HEK293 (cell line): ENCODE results near the gene FTO.

ENCODE experiments used
- CTCF ChIP-seq: fragments of 450-650 bp; formaldehyde crosslinking; IDR thresholded peaks from 2 replicates; pipeline ENCODE4 v1.5.1; 2016; ENCODE audit warnings: missing biosample characterization, missing genetic modification characterization
- ZNF10 ChIP-seq: fragments of 450-650 bp; formaldehyde crosslinking; IDR thresholded peaks from 2 replicates; pipeline ENCODE4 v1.5.1; 2017; ENCODE audit warnings: missing biosample characterization, missing genetic modification characterization
- ZNF23 ChIP-seq: fragments of 450-650 bp; formaldehyde crosslinking; IDR thresholded peaks from 2 replicates; pipeline ENCODE4 v1.5.1; 2016; ENCODE audit warnings: missing biosample characterization, missing genetic modification characterization, borderline replicate concordance
- ZNF510 ChIP-seq: fragments of 450-650 bp; formaldehyde crosslinking; IDR thresholded peaks from 2 replicates; pipeline ENCODE4 v1.5.1; 2018; ENCODE audit warnings: mild to moderate bottlenecking, missing genetic modification characterization, missing biosample characterization; ENCODE audit not compliant: insufficient replicate concordance
- ZNF768 ChIP-seq: fragments of 450-650 bp; formaldehyde crosslinking; IDR thresholded peaks from 2 replicates; pipeline ENCODE4 v1.5.1; 2018; ENCODE audit warnings: missing biosample characterization, mild to moderate bottlenecking, missing genetic modification characterization

- TF ChIP-seq ZNF10 (tag by site-specific recombination), result no peak
- TF ChIP-seq ZNF510 (tag by site-specific recombination), result no peak
- no peak for TF ChIP-seq ZNF768
- TF ChIP-seq CTCF, result no peak
- TF ChIP-seq ZNF23, result no peak
Observed at GRCh38 chr16:53779186-53779585, 75.2 kb downstream of the FTO start.
